Lower leg skin (tissue), 4 donors: ENCODE data around the gene MYRIP. TPM values are rescaled to one million over a fixed set of nuclear protein-coding genes. Genes with fewer than 3 reads are reported as not detected.
"Not testable (repeated sequence)": the region's sequence is repeated elsewhere in the genome, so short reads cannot be mapped to it uniquely, and the experiment has no call there.

Experiments used
- DNase-seq, 2 donors: peaks; one replicate each; pipeline ENCODE4 v3.0.0-alpha.2; 2019; ENCODE audit warnings: low spot score in 2 of 2
- H3K4me3 ChIP-seq: fragments of 200-600 bp; sonication (generic); 2 replicates; pipeline ENCODE4 v1.5.1; 2017; ENCODE audit warnings: mild to moderate bottlenecking, low read depth; ENCODE audit not compliant: poor library complexity, severe bottlenecking
- CTCF ChIP-seq, 3 donors: fragments of 450-650 bp; IDR thresholded peaks; one replicate each; pipeline ENCODE4 v1.5.1; 2016; ENCODE audit warnings: antibody characterized with exemption in 3 of 3, mild to moderate bottlenecking in 3 of 3, moderate library complexity in 2 of 3
- POLR2A ChIP-seq, 2 donors: fragments of 450-650 bp; IDR thresholded peaks; one replicate each; pipeline ENCODE4 v1.6.1; 2016 to 2017; ENCODE audit warnings: antibody characterized with exemption in 2 of 2, mild to moderate bottlenecking in 1 of 2, moderate library complexity in 1 of 2
- WGBS, 2 donors: methylation state at CpG; one replicate each; pipeline ENCODE4 v1.1.5; 2018; 5-methylcytosine and 5-hydroxymethylcytosine counted together
- intact Hi-C: fragments of 100-400 bp; cut with DNase I; formaldehyde crosslinking; loops from one replicate; pipeline ENCODE4 v1.15.0; 2023; ENCODE audit warnings: low total_unique reads
- total RNA-seq, 4 donors: library from RNA; depleted of rRNA; stranded (reverse); fragments of >200 nt; gene quantifications; one replicate each; pipeline ENCODE4 v1.1.0, GENCODE V29; 2016

The MYRIP gene
- total RNA-seq, 4 donors from 2014 or later: 1.2 to 2.9 (median 1.5) TPM

- intact Hi-C loops: no loop called here
- no peak for DNase-seq
- no peak overlapping the region for H3K4me3 ChIP-seq
- WGBS, 2 donors: 29 to 31% methylated on average over 1 of the region's 1 CpG
- TF ChIP-seq POLR2A (IDR thresholded peaks at IDR 0.05) (no peak), CTCF (IDR thresholded peaks at IDR 0.05) (no peak)
Measured at GRCh38 chr3:39766433-39766832, 43.0 kb upstream of the MYRIP start.

GRCh38 chr3:39766909-39767308 is 42.5 kb upstream of the MYRIP start:
- intact Hi-C loops, DNase-seq: not testable (repeated sequence)

GRCh38 chr3:39778168-39778567 is 31.2 kb upstream of the MYRIP start:
- intact Hi-C loops, H3K4me3 ChIP-seq, DNase-seq: not testable (repeated sequence)
- 87 to 91% methylated on average over 5 of the region's 5 CpGs for WGBS, 2 donors

More at GRCh38 chr3:39766909-39767308, 42.5 kb upstream of the MYRIP start:
- not testable (repeated sequence) for H3K4me3 ChIP-seq

- DNase-seq: no peak
Measured at GRCh38 chr3:39779511-39780230, 29.7 kb upstream of the MYRIP start.

GRCh38 chr3:39780352-39780751 is 29.1 kb upstream of the MYRIP start:
- no peak for DNase-seq
- TF ChIP-seq CTCF (IDR thresholded peaks at IDR 0.05): no peak
- TF ChIP-seq POLR2A (IDR thresholded peaks at IDR 0.05): no peak
- intact Hi-C loops: no loop called here
- 71 to 72% methylated on average over 4 of the region's 4 CpGs for WGBS, 2 donors
- H3K4me3 ChIP-seq: no peak overlapping the region

More at GRCh38 chr3:39779511-39780230, 29.7 kb upstream of the MYRIP start:
- 90 to 92% methylated on average over 20 to 36 of the region's 40 CpGs for WGBS, 2 donors
- H3K4me3 ChIP-seq: no peak overlapping the region
- intact Hi-C loops: no loop called here
- no peak for TF ChIP-seq CTCF (IDR thresholded peaks at IDR 0.05)
- no peak for TF ChIP-seq POLR2A (IDR thresholded peaks at IDR 0.05)

- no peak for TF ChIP-seq CTCF (IDR thresholded peaks at IDR 0.05)
- no peak for TF ChIP-seq POLR2A (IDR thresholded peaks at IDR 0.05)
- DNase-seq: no peak
- 59 to 73% methylated on average over 1 of the region's 1 CpG for WGBS, 2 donors
Measured at GRCh38 chr3:39781025-39781424, 28.4 kb upstream of the MYRIP start.

GRCh38 chr3:39781632-39782031 is 27.8 kb upstream of the MYRIP start:
- no peak for DNase-seq
- TF ChIP-seq CTCF (IDR thresholded peaks at IDR 0.05) (no peak), POLR2A (IDR thresholded peaks at IDR 0.05) (no peak)
- no peak overlapping the region for H3K4me3 ChIP-seq
- intact Hi-C loops: no loop called here
- WGBS, 2 donors: 73 to 76% methylated on average over 3 of the region's 3 CpGs

More at GRCh38 chr3:39781025-39781424, 28.4 kb upstream of the MYRIP start:
- intact Hi-C loops: no loop called here
- H3K4me3 ChIP-seq: no peak overlapping the region
